ENCODE measurements around the gene RGS7BP.

GRCh38 chr5:64622991-64623390, 117.2 kb downstream of the RGS7BP start:
- TF ChIP-seq CTCF (IDR thresholded peaks at IDR 0.05): no peak
- TF ChIP-seq POLR2A (IDR thresholded peaks at IDR 0.05): no peak
